GM12873 (cell line): ENCODE results near the gene CHST11.

Source experiments
- CTCF ChIP-seq: IDR thresholded peaks from 2 replicates; pipeline ENCODE4 v1.5.1; 2012; ENCODE audit warnings: low read depth, mild to moderate bottlenecking, moderate library complexity, low read length, control low read depth; ENCODE audit not compliant: insufficient read depth; ENCODE audit errors: missing control alignments

Gene CHST11

GRCh38 chr12:104697186-104697585 is 240.4 kb downstream of the CHST11 start:
- TF ChIP-seq CTCF, result no peak

GRCh38 chr12:104698871-104699270 is 242.1 kb downstream of the CHST11 start:
- TF ChIP-seq CTCF, result no peak

- TF ChIP-seq CTCF, result no peak
These were observed 242.9 kb downstream of the CHST11 start for GRCh38 chr12:104699489-104700190.

- no peak for TF ChIP-seq CTCF
These were observed 243.6 kb downstream of the CHST11 start for GRCh38 chr12:104700324-104700723.

GRCh38 chr12:104701301-104701700 is 244.6 kb downstream of the CHST11 start:
- TF ChIP-seq CTCF, result no peak

GRCh38 chr12:104701756-104702155 is 245.0 kb downstream of the CHST11 start:
- no peak for TF ChIP-seq CTCF

GRCh38 chr12:104702565-104703139 is 245.9 kb downstream of the CHST11 start:
- TF ChIP-seq CTCF, result no peak
